Esophagus (tissue), 2 donors: ENCODE results near the gene NME7. TPM values are rescaled to one million over a fixed set of nuclear protein-coding genes. Genes with fewer than 3 reads are reported as not detected.

Experiments
- H3K27ac ChIP-seq, 2 donors: one replicate each; pipeline ENCODE4 v1.5.1; 2013; ENCODE audit warnings: low read depth in 2 of 2, mild to moderate bottlenecking in 2 of 2, inconsistent platforms in 1 of 2, low read length in 1 of 2, moderate library complexity in 1 of 2
- H3K27me3 ChIP-seq, 2 donors: one replicate each; pipeline ENCODE4 v1.6.1; 2013; ENCODE audit warnings: low read length in 2 of 2, control low read depth in 1 of 2, mild to moderate bottlenecking in 1 of 2; ENCODE audit not compliant: insufficient read depth in 2 of 2, control insufficient read depth in 1 of 2
- H3K36me3 ChIP-seq, 2 donors: one replicate each; pipeline ENCODE4 v1.6.1; 2013; ENCODE audit warnings: low read length in 1 of 2; ENCODE audit not compliant: control insufficient read depth in 2 of 2, insufficient read depth in 2 of 2
- H3K4me1 ChIP-seq, 2 donors: one replicate each; pipeline ENCODE4 v1.6.1; 2013; ENCODE audit warnings: low read length in 1 of 2; ENCODE audit not compliant: control insufficient read depth in 2 of 2, insufficient read depth in 2 of 2
- H3K4me3 ChIP-seq, 2 donors: one replicate each; pipeline ENCODE4 v1.5.1; 2013; ENCODE audit warnings: low read length in 2 of 2, mild to moderate bottlenecking in 2 of 2, low read depth in 1 of 2, moderate library complexity in 1 of 2
- H3K9me3 ChIP-seq, 2 donors: one replicate each; pipeline ENCODE4 v1.6.1; 2013; ENCODE audit warnings: mild to moderate bottlenecking in 2 of 2, low read depth in 1 of 2, low read length in 1 of 2, moderate library complexity in 1 of 2; ENCODE audit not compliant: control insufficient read depth in 2 of 2, insufficient read depth in 1 of 2
- WGBS, 2 donors: extraction: QIAGEN DNeasy Blood & Tissue Kit; methylation state at CpG; one replicate each; pipeline ENCODE4 v1.1.7; 2013; 5-methylcytosine and 5-hydroxymethylcytosine counted together
- polyA plus RNA-seq, 2 donors: library from polyadenylated mRNA; stranded (reverse); fragments of 200-250 nt; gene quantifications; one replicate each; pipeline ENCODE4 v1.2.3, GENCODE V29; 2013
- donor health status: healthy with polysubstance abuse.
- donor health status: Bipolar disorder and iron deficiency.

Gene NME7
- polyA plus RNA-seq, 2 donors, result 2.0 to 5.6 TPM

- 95 to 96% methylated on average over 4 of the region's 4 CpGs for WGBS, 2 donors
- no peaks in the 10 kb centered on the region for H3K9me3 ChIP-seq
- no peaks in the 10 kb centered on the region for H3K27me3 ChIP-seq
- H3K36me3 ChIP-seq, result no peaks in the 10 kb centered on the region
- H3K4me3 ChIP-seq, result no peak overlapping the region
- no peaks in the 10 kb centered on the region for H3K4me1 ChIP-seq
- H3K27ac ChIP-seq, result no peak overlapping the region
Observed at GRCh38 chr1:169214598-169214997, 153.0 kb downstream of the NME7 start.

- Histone ChIP-seq H3K36me3 (no peaks in the 10 kb centered on the region), H3K4me3 (no peak overlapping the region), H3K27ac (no peak overlapping the region), H3K27me3 (no peaks in the 10 kb centered on the region), H3K9me3 (no peaks in the 10 kb centered on the region), H3K4me1 (no peaks in the 10 kb centered on the region)
Observed at GRCh38 chr1:169212088-169212487, 155.5 kb downstream of the NME7 start.

- Histone ChIP-seq H3K36me3 (no peaks in the 10 kb centered on the region), H3K9me3 (no peaks in the 10 kb centered on the region), H3K4me1 (peaks cover 0 to under 1% of the 10 kb centered on the region in 2 donors), H3K27me3 (no peaks in the 10 kb centered on the region), H3K4me3 (no peak overlapping the region), H3K27ac (no peak overlapping the region)
- WGBS, 2 donors, result 94 to 96% methylated on average over 1 of the region's 1 CpG
Observed at GRCh38 chr1:169207797-169208520, 159.6 kb downstream of the NME7 start.

- H3K27ac ChIP-seq, result no peak overlapping the region
- no peak overlapping the region for H3K4me3 ChIP-seq
- H3K4me1 ChIP-seq, result peaks cover 0 to 3% of the 10 kb centered on the region in 2 donors
- no peaks in the 10 kb centered on the region for H3K36me3 ChIP-seq
- no peaks in the 10 kb centered on the region for H3K27me3 ChIP-seq
- no peaks in the 10 kb centered on the region for H3K9me3 ChIP-seq
Observed at GRCh38 chr1:169204157-169204556, 163.4 kb downstream of the NME7 start.

GRCh38 chr1:169202791-169203665 is 164.6 kb downstream of the NME7 start:
- Histone ChIP-seq H3K36me3 (no peaks in the 10 kb centered on the region), H3K4me1 (peaks cover 0 to 3% of the 10 kb centered on the region in 2 donors), H3K9me3 (no peaks in the 10 kb centered on the region), H3K4me3 (no peak overlapping the region), H3K27ac (no peak overlapping the region), H3K27me3 (no peaks in the 10 kb centered on the region)
- 90 to 91% methylated on average over 3 of the region's 3 CpGs for WGBS, 2 donors

GRCh38 chr1:169201084-169201619 is 166.4 kb downstream of the NME7 start:
- H3K27me3 ChIP-seq, result no peaks in the 10 kb centered on the region
- peaks cover 0 to 3% of the 10 kb centered on the region in 2 donors for H3K4me1 ChIP-seq
- H3K27ac ChIP-seq, result no peak overlapping the region

GRCh38 chr1:169200319-169200718 is 167.3 kb downstream of the NME7 start:
- Histone ChIP-seq H3K27me3 (no peaks in the 10 kb centered on the region), H3K9me3 (no peaks in the 10 kb centered on the region), H3K36me3 (no peaks in the 10 kb centered on the region), H3K27ac (no peak overlapping the region), H3K4me1 (peaks cover 0 to 3% of the 10 kb centered on the region in 2 donors), H3K4me3 (no peak overlapping the region)

More at GRCh38 chr1:169201084-169201619, 166.4 kb downstream of the NME7 start:
- WGBS, 2 donors, result 97% methylated on average over 5 of the region's 5 CpGs
- Histone ChIP-seq H3K9me3 (no peaks in the 10 kb centered on the region), H3K4me3 (no peak overlapping the region), H3K36me3 (no peaks in the 10 kb centered on the region)

- no peak overlapping the region for H3K4me3 ChIP-seq
- WGBS, 2 donors, result 97 to 99% methylated on average over 3 of the region's 3 CpGs
- H3K27ac ChIP-seq, result no peak overlapping the region
- H3K27me3 ChIP-seq, result no peaks in the 10 kb centered on the region
- no peaks in the 10 kb centered on the region for H3K4me1 ChIP-seq
- no peaks in the 10 kb centered on the region for H3K9me3 ChIP-seq
- H3K36me3 ChIP-seq, result no peaks in the 10 kb centered on the region
Observed at GRCh38 chr1:169196581-169196980, 171.0 kb downstream of the NME7 start.

- no peaks in the 10 kb centered on the region for H3K27me3 ChIP-seq
- no peaks in the 10 kb centered on the region for H3K36me3 ChIP-seq
- H3K4me3 ChIP-seq, result no peak overlapping the region
- H3K27ac ChIP-seq, result no peak overlapping the region
- no peaks in the 10 kb centered on the region for H3K9me3 ChIP-seq
- WGBS, 2 donors, result 95 to 96% methylated on average over 3 of the region's 3 CpGs
- H3K4me1 ChIP-seq, result no peaks in the 10 kb centered on the region
Observed at GRCh38 chr1:169196161-169196560, 171.4 kb downstream of the NME7 start.
